ENCODE results near the gene TMEM187. TPM values are rescaled to one million over a fixed set of nuclear protein-coding genes. Genes with fewer than 3 reads are reported as not detected.
"Not testable (repeated sequence)": the region's sequence is repeated elsewhere in the genome, so short reads cannot be mapped to it uniquely, and the experiment has no call there.

Gene TMEM187
- total RNA-seq, 1 donor, result 5.2 TPM

- H3K4me3 ChIP-seq (ENCODE audit: low read depth, low read length), result no peak overlapping the region
- no peak for DNase-seq (ENCODE audit: low read depth)
- TF ChIP-seq, protein P1, sequence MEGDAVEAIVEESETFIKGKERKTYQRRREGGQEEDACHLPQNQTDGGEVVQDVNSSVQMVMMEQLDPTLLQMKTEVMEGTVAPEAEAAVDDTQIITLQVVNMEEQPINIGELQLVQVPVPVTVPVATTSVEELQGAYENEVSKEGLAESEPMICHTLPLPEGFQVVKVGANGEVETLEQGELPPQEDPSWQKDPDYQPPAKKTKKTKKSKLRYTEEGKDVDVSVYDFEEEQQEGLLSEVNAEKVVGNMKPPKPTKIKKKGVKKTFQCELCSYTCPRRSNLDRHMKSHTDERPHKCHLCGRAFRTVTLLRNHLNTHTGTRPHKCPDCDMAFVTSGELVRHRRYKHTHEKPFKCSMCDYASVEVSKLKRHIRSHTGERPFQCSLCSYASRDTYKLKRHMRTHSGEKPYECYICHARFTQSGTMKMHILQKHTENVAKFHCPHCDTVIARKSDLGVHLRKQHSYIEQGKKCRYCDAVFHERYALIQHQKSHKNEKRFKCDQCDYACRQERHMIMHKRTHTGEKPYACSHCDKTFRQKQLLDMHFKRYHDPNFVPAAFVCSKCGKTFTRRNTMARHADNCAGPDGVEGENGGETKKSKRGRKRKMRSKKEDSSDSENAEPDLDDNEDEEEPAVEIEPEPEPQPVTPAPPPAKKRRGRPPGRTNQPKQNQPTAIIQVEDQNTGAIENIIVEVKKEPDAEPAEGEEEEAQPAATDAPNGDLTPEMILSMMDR (IDR thresholded peaks at IDR 0.05; ENCODE audit: insufficient read depth, low read depth, low read length), result no peak
Observed at GRCh38 chrX:153991013-153991580, 18.5 kb downstream of the TMEM187 start.

- no peak overlapping the region for H3K4me3 ChIP-seq (ENCODE audit: low read depth, low read length)
- DNase-seq (ENCODE audit: low read depth), result no peak
- TF ChIP-seq, protein P1 (IDR thresholded peaks at IDR 0.05; ENCODE audit: insufficient read depth, low read depth, low read length), result no peak
Observed at GRCh38 chrX:153992180-153992579, 19.6 kb downstream of the TMEM187 start.

DNA sequence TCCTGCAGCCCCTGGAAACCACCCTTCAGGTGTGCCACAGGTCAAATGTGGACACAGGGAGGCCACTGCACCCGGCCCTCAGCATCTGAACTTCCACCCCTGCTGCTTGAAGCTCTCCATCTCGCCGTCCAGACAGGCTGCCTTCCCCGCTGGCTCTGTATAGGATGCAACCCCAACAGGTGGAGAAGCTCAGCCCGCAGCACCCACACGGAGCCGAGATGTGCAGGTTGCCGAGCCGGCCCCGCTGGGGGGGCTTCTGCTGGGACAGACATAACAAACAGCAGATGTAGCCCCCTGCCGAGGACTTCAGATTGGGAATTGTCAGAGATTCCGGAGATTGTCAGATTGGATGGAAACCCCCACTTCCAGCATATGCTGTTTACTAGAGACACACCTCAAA, 20.5 kb downstream of the TMEM187 start:
- TF ChIP-seq, protein P1 (IDR thresholded peaks at IDR 0.05; ENCODE audit: insufficient read depth, low read depth, low read length), result no peak
- DNase-seq (ENCODE audit: low read depth), result no peak
- H3K4me3 ChIP-seq (ENCODE audit: low read depth, low read length), result no peak overlapping the region

DNA sequence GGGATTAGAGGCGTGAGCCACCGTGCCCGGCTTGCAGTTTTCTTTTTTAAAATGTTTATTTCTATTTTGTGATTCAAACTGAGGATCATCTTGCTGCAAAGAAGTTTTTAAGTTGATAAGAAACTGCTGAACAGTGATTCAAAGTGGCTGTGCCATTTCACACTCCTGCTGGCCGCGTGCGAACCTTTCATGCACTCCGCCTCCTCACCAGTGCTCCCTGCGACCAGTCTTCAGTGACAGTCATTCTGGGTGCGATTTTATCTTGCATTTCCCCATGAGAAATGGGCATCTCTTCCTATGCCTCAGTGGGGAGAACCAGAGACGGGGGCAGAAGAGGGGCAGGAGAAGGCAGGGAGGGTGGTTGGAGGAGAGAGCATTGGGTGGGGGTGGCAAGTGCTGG, 21.4 kb downstream of the TMEM187 start:
- TF ChIP-seq, protein P1 (IDR thresholded peaks at IDR 0.05; ENCODE audit: insufficient read depth, low read depth, low read length), result no peak
- no peak overlapping the region for H3K4me3 ChIP-seq (ENCODE audit: low read depth, low read length)

GRCh38 chrX:153994398-153994797, 21.8 kb downstream of the TMEM187 start:
- not testable (repeated sequence) for DNase-seq (ENCODE audit: low read depth); H3K4me3 ChIP-seq (ENCODE audit: low read depth, low read length)

More for the DNA sequence above, 21.4 kb downstream of the TMEM187 start:
- DNase-seq (ENCODE audit: low read depth), result no peak

DNA sequence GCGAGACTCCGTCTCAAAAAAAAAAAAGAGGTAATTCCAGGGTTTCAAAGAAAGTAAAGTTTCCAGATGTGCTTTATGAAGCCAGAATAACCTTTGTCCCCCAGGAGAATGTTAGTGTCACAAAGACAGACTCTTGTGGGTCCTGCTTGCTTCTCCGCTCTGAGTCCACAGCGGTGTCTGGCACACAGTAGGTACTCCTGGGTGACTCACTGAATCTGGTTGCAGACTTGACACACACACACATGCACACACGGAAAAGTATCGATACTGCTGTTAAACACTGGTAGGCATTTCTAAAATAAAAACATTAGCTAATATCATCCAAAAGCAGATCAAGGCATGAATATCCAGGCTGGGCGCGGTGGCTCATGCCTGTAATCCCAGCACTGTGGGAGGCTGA, 22.9 kb downstream of the TMEM187 start:
- TF ChIP-seq, protein P1 (IDR thresholded peaks at IDR 0.05; ENCODE audit: insufficient read depth, low read depth, low read length), result no peak

GRCh38 chrX:153999359-154000037, 26.9 kb downstream of the TMEM187 start:
- no peak overlapping the region for H3K4me3 ChIP-seq (ENCODE audit: low read depth, low read length)
- TF ChIP-seq, protein P1 (IDR thresholded peaks at IDR 0.05; ENCODE audit: insufficient read depth, low read depth, low read length), result no peak
- no peak for DNase-seq (ENCODE audit: low read depth)

More for the DNA sequence above, 22.9 kb downstream of the TMEM187 start:
- H3K4me3 ChIP-seq (ENCODE audit: low read depth, low read length), result no peak overlapping the region
- DNase-seq (ENCODE audit: low read depth), result no peak
